HCT116 (cell line): Measurements from ENCODE around the gene SRGAP3. TPM values are rescaled to one million over a fixed set of nuclear protein-coding genes. Genes with fewer than 3 reads are reported as not detected.

Experiments
- ATAC-seq: fragments of 200-7000 bp; cut with Tn5 transposase; 2 replicates; pipeline ENCODE4 v1.9.1; 2020; ENCODE audit warnings: mild to moderate bottlenecking, moderate library complexity
- BruUV-seq: library from RNA; stranded (reverse); fragments of 400-500 nt; replicated peaks from 2 replicates; lab custom pipeline; 2021; lab: Mats Ljungman, UMichigan
- CTCF ChIA-PET: fragments of 300-600 bp; sonication (Branson Sonifier 250); formaldehyde crosslinking; loops from one replicate; lab custom pipeline; 2021; ENCODE audit warnings: antibody characterized with exemption; lab: Charles Lee
- POLR2A ChIA-PET: fragments of 300-600, 350-600 bp; sonication (Branson Sonifier 250); formaldehyde crosslinking; loops from one replicate; lab custom pipeline; 2021; ENCODE audit warnings: antibody characterized with exemption; lab: Charles Lee
- RAD21 ChIA-PET, 2 experiments: fragments of 300-600 bp; sonication (Branson Sonifier 250); formaldehyde crosslinking; loops; one replicate each; lab custom pipeline; 2023; ENCODE audit warnings: low total read pairs in 2 of 2; ENCODE audit not compliant: uncharacterized antibody in 2 of 2, unreplicated experiment in 2 of 2, low non-redundant PET in 1 of 2; lab: Charles Lee
- DNase-seq: peaks from one replicate; pipeline ENCODE4 v3.0.0-alpha.2; 2010; ENCODE audit warnings: low read depth, low spot score
- H2AFZ ChIP-seq: fragments of 200-600 bp; shearing (Covaris generic), sonication (generic); 2 replicates; pipeline ENCODE4 v1.6.1; 2017; ENCODE audit warnings: low read depth, mixed run types, mixed read lengths, antibody characterized with exemption, low read length; ENCODE audit not compliant: poor library complexity, severe bottlenecking
- H3K27ac ChIP-seq: 2 replicates; pipeline ENCODE4 v1.5.1; 2012; ENCODE audit warnings: low read depth, low read length
- H3K27me3 ChIP-seq: fragments of 200-600 bp; sonication (generic); 2 replicates; pipeline ENCODE4 v1.6.1; 2016; ENCODE audit warnings: mixed run types, low read length, mixed read lengths; ENCODE audit not compliant: insufficient read depth
- H3K36me3 ChIP-seq, 2 experiments: fragments of 200-500 bp in 1 of 2; fragments of 200-600 bp in 1 of 2; sonication (Bioruptor generic) in 1 of 2; sonication (generic) in 1 of 2; 2 replicates each; pipeline versions ENCODE4 v1.5.1 to v1.6.1; 2014 to 2016; ENCODE audit warnings: low read length in 2 of 2, inconsistent platforms in 1 of 2, mixed read lengths in 1 of 2, mixed run types in 1 of 2; ENCODE audit not compliant: insufficient read depth in 2 of 2, control insufficient read depth in 1 of 2
- H3K4me1 ChIP-seq, 2 experiments: fragments of 200-600 bp in 1 of 2; sonication (generic) in 1 of 2; 2 replicates each; pipeline versions ENCODE4 v1.5.1 to v1.6.1; 2012 to 2017; ENCODE audit warnings: low read length in 2 of 2, inconsistent platforms in 1 of 2, mild to moderate bottlenecking in 1 of 2, mixed read lengths in 1 of 2, mixed run types in 1 of 2, moderate library complexity in 1 of 2; ENCODE audit not compliant: insufficient read depth in 2 of 2, control insufficient read depth in 1 of 2
- H3K4me2 ChIP-seq: fragments of 200-600 bp; sonication (generic); 2 replicates; pipeline ENCODE4 v1.6.1; 2017; ENCODE audit warnings: mixed run types, low read length, mixed read lengths
- H3K4me3 ChIP-seq, 2 experiments: fragments of 200-600 bp in 1 of 2; sonication (generic) in 1 of 2; replicated peaks in 1 of 2; 2 replicates each; pipeline ENCODE4 v1.5.1; 2011 to 2016; ENCODE audit warnings: low read length in 2 of 2, control low read depth in 1 of 2, low read depth in 1 of 2, mild to moderate bottlenecking in 1 of 2, mixed read lengths in 1 of 2, mixed run types in 1 of 2
- H3K79me2 ChIP-seq: fragments of 200-600 bp; sonication (generic); 2 replicates; pipeline ENCODE4 v1.6.1; 2017; ENCODE audit warnings: mild to moderate bottlenecking, mixed run types, low read length, moderate library complexity, mixed read lengths; ENCODE audit not compliant: insufficient read depth
- H3K9ac ChIP-seq: fragments of 200-600 bp; sonication (generic); 2 replicates; pipeline ENCODE4 v1.6.1; 2016; ENCODE audit warnings: low read length, mixed read lengths
- H3K9me2 ChIP-seq: fragments of 200-600 bp; sonication (generic), shearing (Covaris generic); 2 replicates; pipeline ENCODE4 v1.6.1; 2017; ENCODE audit warnings: mixed run types, mild to moderate bottlenecking, moderate library complexity; ENCODE audit not compliant: insufficient read depth
- H3K9me3 ChIP-seq, 2 experiments: fragments of 200-500 bp in 1 of 2; fragments of 200-600 bp in 1 of 2; sonication (Bioruptor generic) in 1 of 2; sonication (generic) in 1 of 2; 2 replicates each; pipeline ENCODE4 v1.6.1; 2014 to 2017; ENCODE audit warnings: low read length in 2 of 2, mixed read lengths in 2 of 2, inconsistent platforms in 1 of 2, low read depth in 1 of 2, mild to moderate bottlenecking in 1 of 2, mixed run types in 1 of 2, moderate library complexity in 1 of 2; ENCODE audit not compliant: control insufficient read depth in 1 of 2, insufficient read depth in 1 of 2
- H4K20me1 ChIP-seq: fragments of 200-600 bp; sonication (generic), shearing (Covaris generic); 2 replicates; pipeline ENCODE4 v1.6.1; 2017; ENCODE audit warnings: mixed run types, mild to moderate bottlenecking, moderate library complexity; ENCODE audit not compliant: insufficient read depth
- CBX3 ChIP-seq: IDR thresholded peaks from 2 replicates; pipeline ENCODE4 v1.6.1; 2012; ENCODE audit warnings: low read depth
- CEBPB ChIP-seq: IDR thresholded peaks from 2 replicates; pipeline ENCODE4 v1.6.1; 2012; ENCODE audit warnings: low read depth
- EGR1 ChIP-seq: IDR thresholded peaks from 2 replicates; pipeline ENCODE4 v1.6.1; 2012; ENCODE audit warnings: low read depth
- EZH2 ChIP-seq: fragments of 200-600 bp; sonication (generic); IDR thresholded peaks from 2 replicates; pipeline ENCODE4 v1.6.1; 2017; ENCODE audit warnings: antibody characterized with exemption, mixed run types
- EZH2phosphoT487 ChIP-seq: fragments of 200-600 bp; IDR thresholded peaks from 2 replicates; pipeline ENCODE4 v1.6.1; 2018; ENCODE audit warnings: antibody characterized with exemption, borderline replicate concordance
- FOSL1 ChIP-seq: IDR thresholded peaks from 2 replicates; pipeline ENCODE4 v1.6.1; 2012; ENCODE audit warnings: low read depth
- JUND ChIP-seq: IDR thresholded peaks from 2 replicates; pipeline ENCODE4 v1.6.1; 2012
- POLR2A ChIP-seq: IDR thresholded peaks from 2 replicates; pipeline ENCODE4 v1.7.0; 2011; ENCODE audit warnings: borderline replicate concordance; ENCODE audit not compliant: insufficient read depth, insufficient read length; ENCODE audit errors: extremely low read depth
- POLR2AphosphoS5 ChIP-seq: IDR thresholded peaks from 2 replicates; pipeline ENCODE4 v1.6.1; 2011; ENCODE audit warnings: mild to moderate bottlenecking, low read depth, low read length, moderate library complexity
- RAD21 ChIP-seq: IDR thresholded peaks from 2 replicates; pipeline ENCODE4 v1.6.1; 2012; ENCODE audit warnings: low read depth, mild to moderate bottlenecking
- SIN3A ChIP-seq: IDR thresholded peaks from 2 replicates; pipeline ENCODE4 v1.6.1; 2012; ENCODE audit warnings: low read depth
- SRF ChIP-seq: IDR thresholded peaks from 2 replicates; pipeline ENCODE4 v1.6.1; 2012; ENCODE audit warnings: low read depth
- YY1 ChIP-seq: IDR thresholded peaks from 2 replicates; pipeline ENCODE4 v1.6.1; 2011; ENCODE audit warnings: low read length, low read depth, moderate library complexity, mild to moderate bottlenecking; ENCODE audit not compliant: insufficient replicate concordance; ENCODE audit errors: extremely low read depth
- ZFX ChIP-seq: fragments of 450-650 bp; IDR thresholded peaks from 2 replicates; pipeline ENCODE4 v1.6.1; 2017
- ZNF274 ChIP-seq: fragments of 200-500 bp; sonication (Bioruptor generic); IDR thresholded peaks from 2 replicates; pipeline ENCODE4 v1.6.1; 2014; ENCODE audit warnings: mild to moderate bottlenecking, low read depth, low read length, inconsistent platforms
- intact Hi-C: fragments of 100-400 bp; cut with micrococcal nuclease; formaldehyde crosslinking; loops from 2 replicates; pipeline ENCODE4 v1.10.0; 2022
- total RNA-seq: library from RNA; stranded (reverse); gene quantifications from one replicate; pipeline ENCODE4 v1.2.1, GENCODE V29; 2021; ENCODE audit not compliant: unreplicated experiment
- TF ChIP-seq, protein P1 (sequence below), 3 experiments: fragments of 200-600 bp in 1 of 3; sonication (generic) in 1 of 3; IDR thresholded peaks in 2 of 3; conservative IDR thresholded peaks in 1 of 3; 2 replicates each; pipeline ENCODE4 v1.5.1; 2012 to 2017; ENCODE audit warnings: low read depth in 2 of 3, low read length in 2 of 3, antibody characterized with exemption in 1 of 3, borderline replicate concordance in 1 of 3, control low read depth in 1 of 3, mild to moderate bottlenecking in 1 of 3, mixed read lengths in 1 of 3, mixed run types in 1 of 3, moderate library complexity in 1 of 3; ENCODE audit not compliant: insufficient read depth in 1 of 3
- TF ChIP-seq, protein P2 (sequence below): IDR thresholded peaks from 2 replicates; pipeline ENCODE4 v1.6.1; 2012
- TF ChIP-seq, protein P3 (sequence below): IDR thresholded peaks from 2 replicates; pipeline ENCODE4 v1.6.1; 2012; ENCODE audit warnings: low read depth
- TF ChIP-seq, protein P4 (sequence below): IDR thresholded peaks from 2 replicates; pipeline ENCODE4 v1.6.1; 2011; ENCODE audit warnings: mild to moderate bottlenecking, low read length, moderate library complexity; ENCODE audit not compliant: insufficient replicate concordance; ENCODE audit errors: extremely low read depth
- TF ChIP-seq, protein P5 (sequence below): IDR thresholded peaks from 2 replicates; pipeline ENCODE4 v1.6.1; 2012

Gene SRGAP3
- total RNA-seq, 1 experiment from 2014 or later: 8.3 TPM

DNA sequence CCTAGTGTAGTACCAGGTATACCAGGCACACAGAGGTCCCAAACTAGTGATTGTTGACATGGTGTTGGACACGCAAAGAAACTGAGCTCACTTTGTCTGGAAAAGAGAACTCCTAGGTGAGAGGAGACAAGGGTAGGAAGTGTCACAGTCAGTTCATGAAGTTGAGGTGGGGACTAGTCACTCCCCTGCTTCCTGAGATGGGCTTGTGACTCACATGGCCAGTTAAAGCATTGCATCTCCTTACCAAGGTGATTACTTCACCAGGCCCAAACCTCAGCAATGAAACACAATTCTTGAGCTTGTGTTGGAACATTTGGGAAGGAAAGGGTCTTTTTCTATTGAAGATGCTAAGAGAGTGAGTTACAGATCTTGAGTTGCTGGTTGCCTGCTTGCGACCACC, 236.9 kb downstream of the SRGAP3 start:
- RAD21 ChIA-PET: no interaction called here
- TF ChIP-seq EZH2: no peak
- TF ChIP-seq ZNF274: no peak
- no peak for TF ChIP-seq JUND
- TF ChIP-seq ZFX: no peak
- TF ChIP-seq, protein P1, sequence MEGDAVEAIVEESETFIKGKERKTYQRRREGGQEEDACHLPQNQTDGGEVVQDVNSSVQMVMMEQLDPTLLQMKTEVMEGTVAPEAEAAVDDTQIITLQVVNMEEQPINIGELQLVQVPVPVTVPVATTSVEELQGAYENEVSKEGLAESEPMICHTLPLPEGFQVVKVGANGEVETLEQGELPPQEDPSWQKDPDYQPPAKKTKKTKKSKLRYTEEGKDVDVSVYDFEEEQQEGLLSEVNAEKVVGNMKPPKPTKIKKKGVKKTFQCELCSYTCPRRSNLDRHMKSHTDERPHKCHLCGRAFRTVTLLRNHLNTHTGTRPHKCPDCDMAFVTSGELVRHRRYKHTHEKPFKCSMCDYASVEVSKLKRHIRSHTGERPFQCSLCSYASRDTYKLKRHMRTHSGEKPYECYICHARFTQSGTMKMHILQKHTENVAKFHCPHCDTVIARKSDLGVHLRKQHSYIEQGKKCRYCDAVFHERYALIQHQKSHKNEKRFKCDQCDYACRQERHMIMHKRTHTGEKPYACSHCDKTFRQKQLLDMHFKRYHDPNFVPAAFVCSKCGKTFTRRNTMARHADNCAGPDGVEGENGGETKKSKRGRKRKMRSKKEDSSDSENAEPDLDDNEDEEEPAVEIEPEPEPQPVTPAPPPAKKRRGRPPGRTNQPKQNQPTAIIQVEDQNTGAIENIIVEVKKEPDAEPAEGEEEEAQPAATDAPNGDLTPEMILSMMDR (IDR thresholded peaks at IDR 0.05 in 2 of 3, conservative IDR thresholded peaks at IDR 0.05 in 1 of 3; ENCODE audit: borderline replicate concordance in 1 of 3, insufficient read depth in 1 of 3, low read depth in 2 of 3, low read length in 2 of 3): no peak
- TF ChIP-seq EZH2phosphoT487: no peak
- TF ChIP-seq CBX3: no peak
- no peak for TF ChIP-seq FOSL1
- no peak for TF ChIP-seq RAD21
- TF ChIP-seq POLR2A: no peak
- no peak for TF ChIP-seq EGR1
- TF ChIP-seq, protein P2, sequence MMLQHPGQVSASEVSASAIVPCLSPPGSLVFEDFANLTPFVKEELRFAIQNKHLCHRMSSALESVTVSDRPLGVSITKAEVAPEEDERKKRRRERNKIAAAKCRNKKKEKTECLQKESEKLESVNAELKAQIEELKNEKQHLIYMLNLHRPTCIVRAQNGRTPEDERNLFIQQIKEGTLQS: no peak
- TF ChIP-seq, protein P3, sequence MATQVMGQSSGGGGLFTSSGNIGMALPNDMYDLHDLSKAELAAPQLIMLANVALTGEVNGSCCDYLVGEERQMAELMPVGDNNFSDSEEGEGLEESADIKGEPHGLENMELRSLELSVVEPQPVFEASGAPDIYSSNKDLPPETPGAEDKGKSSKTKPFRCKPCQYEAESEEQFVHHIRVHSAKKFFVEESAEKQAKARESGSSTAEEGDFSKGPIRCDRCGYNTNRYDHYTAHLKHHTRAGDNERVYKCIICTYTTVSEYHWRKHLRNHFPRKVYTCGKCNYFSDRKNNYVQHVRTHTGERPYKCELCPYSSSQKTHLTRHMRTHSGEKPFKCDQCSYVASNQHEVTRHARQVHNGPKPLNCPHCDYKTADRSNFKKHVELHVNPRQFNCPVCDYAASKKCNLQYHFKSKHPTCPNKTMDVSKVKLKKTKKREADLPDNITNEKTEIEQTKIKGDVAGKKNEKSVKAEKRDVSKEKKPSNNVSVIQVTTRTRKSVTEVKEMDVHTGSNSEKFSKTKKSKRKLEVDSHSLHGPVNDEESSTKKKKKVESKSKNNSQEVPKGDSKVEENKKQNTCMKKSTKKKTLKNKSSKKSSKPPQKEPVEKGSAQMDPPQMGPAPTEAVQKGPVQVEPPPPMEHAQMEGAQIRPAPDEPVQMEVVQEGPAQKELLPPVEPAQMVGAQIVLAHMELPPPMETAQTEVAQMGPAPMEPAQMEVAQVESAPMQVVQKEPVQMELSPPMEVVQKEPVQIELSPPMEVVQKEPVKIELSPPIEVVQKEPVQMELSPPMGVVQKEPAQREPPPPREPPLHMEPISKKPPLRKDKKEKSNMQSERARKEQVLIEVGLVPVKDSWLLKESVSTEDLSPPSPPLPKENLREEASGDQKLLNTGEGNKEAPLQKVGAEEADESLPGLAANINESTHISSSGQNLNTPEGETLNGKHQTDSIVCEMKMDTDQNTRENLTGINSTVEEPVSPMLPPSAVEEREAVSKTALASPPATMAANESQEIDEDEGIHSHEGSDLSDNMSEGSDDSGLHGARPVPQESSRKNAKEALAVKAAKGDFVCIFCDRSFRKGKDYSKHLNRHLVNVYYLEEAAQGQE: no peak
- no peak for TF ChIP-seq SRF
- no peak for TF ChIP-seq YY1
- no peak for TF ChIP-seq SIN3A
- TF ChIP-seq, protein P4, sequence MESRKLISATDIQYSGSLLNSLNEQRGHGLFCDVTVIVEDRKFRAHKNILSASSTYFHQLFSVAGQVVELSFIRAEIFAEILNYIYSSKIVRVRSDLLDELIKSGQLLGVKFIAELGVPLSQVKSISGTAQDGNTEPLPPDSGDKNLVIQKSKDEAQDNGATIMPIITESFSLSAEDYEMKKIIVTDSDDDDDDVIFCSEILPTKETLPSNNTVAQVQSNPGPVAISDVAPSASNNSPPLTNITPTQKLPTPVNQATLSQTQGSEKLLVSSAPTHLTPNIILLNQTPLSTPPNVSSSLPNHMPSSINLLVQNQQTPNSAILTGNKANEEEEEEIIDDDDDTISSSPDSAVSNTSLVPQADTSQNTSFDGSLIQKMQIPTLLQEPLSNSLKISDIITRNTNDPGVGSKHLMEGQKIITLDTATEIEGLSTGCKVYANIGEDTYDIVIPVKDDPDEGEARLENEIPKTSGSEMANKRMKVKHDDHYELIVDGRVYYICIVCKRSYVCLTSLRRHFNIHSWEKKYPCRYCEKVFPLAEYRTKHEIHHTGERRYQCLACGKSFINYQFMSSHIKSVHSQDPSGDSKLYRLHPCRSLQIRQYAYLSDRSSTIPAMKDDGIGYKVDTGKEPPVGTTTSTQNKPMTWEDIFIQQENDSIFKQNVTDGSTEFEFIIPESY: no peak
- TF ChIP-seq, protein P5, sequence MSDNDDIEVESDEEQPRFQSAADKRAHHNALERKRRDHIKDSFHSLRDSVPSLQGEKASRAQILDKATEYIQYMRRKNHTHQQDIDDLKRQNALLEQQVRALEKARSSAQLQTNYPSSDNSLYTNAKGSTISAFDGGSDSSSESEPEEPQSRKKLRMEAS: no peak
- no peak for TF ChIP-seq CEBPB
- TF ChIP-seq POLR2AphosphoS5: no peak
- TF ChIP-seq, all 23 proteins: peak for 0
- Histone ChIP-seq H3K27ac (no peak overlapping the region), H3K27me3 (no peaks in the 10 kb centered on the region), H3K4me3 (no peak overlapping the region), H3K36me3 (no peaks in the 10 kb centered on the region), H3K9ac (no peak overlapping the region), H3K9me3 (no peaks in the 10 kb centered on the region), H3K9me2 (no peaks in the 10 kb centered on the region), H3K4me1 (no peaks in the 10 kb centered on the region), H2AFZ (no peak overlapping the region), H3K4me2 (no peak overlapping the region), H3K79me2 (no peaks in the 10 kb centered on the region), H4K20me1 (no peaks in the 10 kb centered on the region)
- CTCF ChIA-PET: no interaction called here
- ATAC-seq (no peak), DNase-seq (no peak)
- no TSS peak for BruUV-seq
- POLR2A ChIA-PET: no interaction called here
- intact Hi-C loops: no loop called here
